Measurements from ENCODE around the gene RTL1. TPM values are rescaled to one million over a fixed set of nuclear protein-coding genes. Genes with fewer than 3 reads are reported as not detected.

The RTL1 gene
- total RNA-seq, 1 donor from 2014 or later, result not detected

DNA sequence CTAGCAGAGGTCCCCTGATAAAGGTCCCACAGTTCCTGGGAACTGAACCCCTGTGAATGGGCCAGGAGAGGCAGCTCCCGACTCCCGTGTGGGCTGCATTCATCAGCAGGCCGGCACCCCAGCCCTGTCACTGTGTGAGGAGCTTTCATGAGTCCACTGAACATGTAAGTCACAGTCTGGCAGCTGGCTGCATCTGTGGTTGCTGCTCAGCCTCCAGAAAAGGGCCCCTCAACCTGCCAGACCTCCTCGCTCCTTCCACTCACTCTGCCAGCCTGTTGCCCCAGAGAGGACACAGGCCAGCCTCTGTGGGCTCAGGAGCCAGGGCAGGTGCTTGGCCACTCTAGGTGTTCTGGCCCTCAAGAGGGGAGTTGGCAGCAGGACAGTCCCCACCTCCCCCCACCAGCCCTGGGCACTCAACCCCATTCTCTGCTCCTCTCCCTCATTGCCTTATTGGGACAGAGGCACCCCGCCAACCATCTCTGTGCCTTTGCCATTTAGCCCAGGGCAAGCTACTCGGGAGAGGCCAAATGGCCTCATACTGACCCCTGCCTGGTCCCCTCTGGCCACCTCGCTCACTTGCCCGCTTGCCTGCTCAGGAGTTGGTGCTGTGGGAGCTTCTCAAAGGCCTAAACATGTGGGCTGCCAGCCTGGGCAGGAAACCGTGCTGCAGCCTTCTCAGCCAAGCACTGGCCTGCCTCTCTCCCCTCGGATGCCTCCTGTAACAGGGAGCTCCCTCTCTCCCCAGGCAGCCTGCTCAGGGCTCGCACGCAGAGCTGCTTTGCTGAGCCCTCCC lies 1.9 kb downstream of the RTL1 start:
- DNase-seq (ENCODE audit: extremely low spot score, unreplicated experiment), result no peak
- H3K9me3 Mint-ChIP-seq (ENCODE audit: unreplicated experiment), result no peaks in the 10 kb centered on the region
- H3K36me3 Mint-ChIP-seq (ENCODE audit: unreplicated experiment), result no peaks in the 10 kb centered on the region
- TF ChIP-seq, protein P1, sequence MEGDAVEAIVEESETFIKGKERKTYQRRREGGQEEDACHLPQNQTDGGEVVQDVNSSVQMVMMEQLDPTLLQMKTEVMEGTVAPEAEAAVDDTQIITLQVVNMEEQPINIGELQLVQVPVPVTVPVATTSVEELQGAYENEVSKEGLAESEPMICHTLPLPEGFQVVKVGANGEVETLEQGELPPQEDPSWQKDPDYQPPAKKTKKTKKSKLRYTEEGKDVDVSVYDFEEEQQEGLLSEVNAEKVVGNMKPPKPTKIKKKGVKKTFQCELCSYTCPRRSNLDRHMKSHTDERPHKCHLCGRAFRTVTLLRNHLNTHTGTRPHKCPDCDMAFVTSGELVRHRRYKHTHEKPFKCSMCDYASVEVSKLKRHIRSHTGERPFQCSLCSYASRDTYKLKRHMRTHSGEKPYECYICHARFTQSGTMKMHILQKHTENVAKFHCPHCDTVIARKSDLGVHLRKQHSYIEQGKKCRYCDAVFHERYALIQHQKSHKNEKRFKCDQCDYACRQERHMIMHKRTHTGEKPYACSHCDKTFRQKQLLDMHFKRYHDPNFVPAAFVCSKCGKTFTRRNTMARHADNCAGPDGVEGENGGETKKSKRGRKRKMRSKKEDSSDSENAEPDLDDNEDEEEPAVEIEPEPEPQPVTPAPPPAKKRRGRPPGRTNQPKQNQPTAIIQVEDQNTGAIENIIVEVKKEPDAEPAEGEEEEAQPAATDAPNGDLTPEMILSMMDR (IDR thresholded peaks at IDR 0.05), result no peak
- no peak overlapping the region for H3K4me3 Mint-ChIP-seq (ENCODE audit: unreplicated experiment)
- H3K27ac Mint-ChIP-seq (ENCODE audit: unreplicated experiment), result no peak overlapping the region
- peaks cover 84% of the 10 kb centered on the region for H3K27me3 Mint-ChIP-seq (ENCODE audit: unreplicated experiment)
- H3K4me1 Mint-ChIP-seq (ENCODE audit: unreplicated experiment), result peaks cover 19% of the 10 kb centered on the region

DNA sequence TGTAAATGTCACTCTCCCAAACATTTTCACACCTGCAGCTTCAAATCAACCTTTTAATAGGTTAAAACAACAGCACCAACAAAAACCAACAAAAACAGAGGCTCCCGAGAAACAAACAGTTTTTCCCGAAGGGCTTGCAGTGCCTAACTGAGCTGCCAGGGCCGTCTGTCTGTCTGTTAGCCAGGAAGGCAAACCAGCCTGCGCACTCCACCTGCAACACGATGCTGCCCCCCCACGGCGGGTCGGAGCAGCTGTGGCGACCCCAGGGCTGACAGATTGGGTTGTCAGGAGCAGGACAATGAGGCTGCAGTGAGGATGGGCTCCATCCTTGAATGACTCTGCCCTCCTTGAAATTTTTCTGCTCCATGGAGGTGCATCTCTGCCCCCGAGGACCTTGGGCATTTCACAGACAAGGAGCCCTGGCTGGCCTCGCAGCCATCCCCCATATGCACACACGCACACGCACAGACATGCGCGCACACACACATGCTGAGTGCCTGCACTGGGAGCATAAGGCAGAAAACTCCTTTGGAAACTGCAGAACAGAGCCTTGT lies 2.6 kb downstream of the RTL1 start:
- no peaks in the 10 kb centered on the region for H3K36me3 Mint-ChIP-seq (ENCODE audit: unreplicated experiment)
- TF ChIP-seq, protein P1 (IDR thresholded peaks at IDR 0.05), result peak; percentile 59
- H3K27me3 Mint-ChIP-seq (ENCODE audit: unreplicated experiment), result peaks cover 79% of the 10 kb centered on the region
- H3K9me3 Mint-ChIP-seq (ENCODE audit: unreplicated experiment), result no peaks in the 10 kb centered on the region
- H3K4me1 Mint-ChIP-seq (ENCODE audit: unreplicated experiment), result peaks cover 19% of the 10 kb centered on the region
- H3K27ac Mint-ChIP-seq (ENCODE audit: unreplicated experiment), result no peak overlapping the region
- no peak overlapping the region for H3K4me3 Mint-ChIP-seq (ENCODE audit: unreplicated experiment)
- DNase-seq (ENCODE audit: extremely low spot score, unreplicated experiment), result peak; percentile 84

DNA sequence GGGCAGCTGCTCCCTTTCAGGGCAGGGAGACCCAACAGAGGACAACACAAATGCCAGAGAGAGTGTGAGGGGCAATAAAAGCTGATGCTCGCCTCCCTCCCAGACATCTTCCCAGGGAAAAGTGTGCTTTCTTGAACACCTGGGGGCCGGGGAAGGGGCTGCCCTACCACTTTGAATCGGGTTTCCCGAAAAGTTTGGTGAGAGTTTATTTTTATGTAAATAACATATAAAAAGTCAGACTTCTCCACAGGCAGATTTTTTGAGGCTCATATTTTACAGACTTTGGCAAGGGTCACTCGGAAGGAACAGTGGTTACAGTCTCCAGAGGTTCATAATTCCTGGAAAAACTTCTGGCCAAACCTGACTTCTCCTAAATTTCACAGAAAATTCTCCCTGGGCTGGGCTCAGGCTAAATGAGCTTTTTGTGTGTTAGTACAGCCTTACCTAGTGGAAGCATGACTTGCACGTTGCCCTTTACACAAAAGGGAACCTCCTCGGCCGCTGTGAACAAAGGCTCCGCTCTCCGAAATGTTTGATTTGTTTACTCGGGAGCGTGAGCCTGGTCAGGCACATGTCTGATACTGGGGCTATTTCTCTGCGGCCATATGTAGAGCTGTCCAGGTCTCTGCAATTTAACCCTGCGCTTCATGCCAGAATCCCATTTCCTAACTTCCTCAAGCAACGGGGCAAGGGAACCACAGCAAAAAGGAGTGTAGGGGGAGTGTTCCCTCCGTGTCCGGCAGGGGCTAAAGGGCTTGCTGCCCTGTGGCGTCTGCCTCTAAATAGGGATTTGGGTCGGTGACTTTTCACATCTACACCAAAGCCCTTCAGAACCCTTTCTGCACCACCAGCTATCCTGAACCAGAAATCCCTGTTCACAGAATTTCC lies 3.4 kb downstream of the RTL1 start:
- Mint-ChIP-seq H3K4me1 (ENCODE audit: unreplicated experiment) (peaks cover 19% of the 10 kb centered on the region), H3K4me3 (ENCODE audit: unreplicated experiment) (peak overlapping the region; percentile 20), H3K27ac (ENCODE audit: unreplicated experiment) (no peak overlapping the region), H3K9me3 (ENCODE audit: unreplicated experiment) (no peaks in the 10 kb centered on the region), H3K36me3 (ENCODE audit: unreplicated experiment) (no peaks in the 10 kb centered on the region), H3K27me3 (ENCODE audit: unreplicated experiment) (peaks cover 76% of the 10 kb centered on the region)
- TF ChIP-seq, protein P1 (IDR thresholded peaks at IDR 0.05), result no peak
- no peak for DNase-seq (ENCODE audit: extremely low spot score, unreplicated experiment)

DNA sequence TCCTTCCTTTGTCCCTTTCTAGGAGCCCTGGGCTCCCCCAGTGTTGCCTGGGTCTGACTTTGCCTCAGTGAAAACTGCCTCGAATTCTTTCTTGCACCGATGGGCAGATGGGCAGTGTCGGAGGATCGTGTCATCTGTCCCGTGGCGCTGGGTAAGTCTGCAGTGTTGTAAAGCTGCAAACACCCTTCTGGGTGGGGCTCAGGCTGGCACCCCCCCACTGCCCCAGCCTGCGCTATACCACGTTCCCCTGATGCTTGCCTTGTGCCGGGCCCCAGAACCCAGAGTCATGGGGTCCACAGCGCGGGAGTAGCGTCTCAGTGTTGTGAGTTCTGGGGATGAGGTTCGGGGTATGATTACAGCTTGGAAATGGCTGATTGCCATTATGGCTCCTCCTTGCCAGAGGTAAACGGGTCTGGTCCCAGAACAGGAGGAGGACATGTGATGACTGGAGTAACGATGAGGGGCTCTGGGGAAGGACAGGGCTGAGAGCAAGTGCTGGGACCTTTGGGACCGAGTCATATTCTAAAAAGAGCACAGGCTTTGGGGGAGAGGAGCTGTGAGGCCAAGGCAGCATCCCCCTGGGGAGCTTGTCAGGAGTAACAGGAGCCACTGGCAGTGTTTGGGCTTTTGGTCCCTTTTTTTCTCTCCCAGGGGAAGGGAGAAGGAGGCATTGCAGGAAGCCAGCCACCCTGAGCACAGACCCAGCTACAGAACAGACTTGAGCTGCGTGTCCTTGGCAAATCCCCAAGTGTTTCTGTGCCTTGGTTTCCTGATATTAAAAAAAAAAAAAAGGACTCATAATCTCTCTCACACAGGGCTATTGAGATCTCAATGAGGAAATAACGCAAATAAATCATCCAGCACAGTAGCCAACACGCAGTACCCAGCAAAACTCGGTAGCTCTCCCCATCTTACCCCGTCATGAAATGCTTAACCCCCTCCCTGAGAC lies 4.3 kb downstream of the RTL1 start:
- no peak overlapping the region for H3K27ac Mint-ChIP-seq (ENCODE audit: unreplicated experiment)
- H3K4me1 Mint-ChIP-seq (ENCODE audit: unreplicated experiment), result peaks cover 12% of the 10 kb centered on the region
- H3K27me3 Mint-ChIP-seq (ENCODE audit: unreplicated experiment), result peaks cover 71% of the 10 kb centered on the region
- TF ChIP-seq, protein P1 (IDR thresholded peaks at IDR 0.05), result no peak
- H3K36me3 Mint-ChIP-seq (ENCODE audit: unreplicated experiment), result no peaks in the 10 kb centered on the region
- H3K9me3 Mint-ChIP-seq (ENCODE audit: unreplicated experiment), result no peaks in the 10 kb centered on the region
- DNase-seq (ENCODE audit: extremely low spot score, unreplicated experiment), result no peak
- H3K4me3 Mint-ChIP-seq (ENCODE audit: unreplicated experiment), result no peak overlapping the region
